HG03103 (cell line): Measurements from ENCODE around the gene MUC7.

Experiments
- ATAC-seq: cut with Tn5 transposase; IDR thresholded peaks from one replicate; pipeline ENCODE4 v1.9.1; 2021; ENCODE audit warnings: low read depth; ENCODE audit not compliant: unreplicated experiment

MUC7 gene

DNA sequence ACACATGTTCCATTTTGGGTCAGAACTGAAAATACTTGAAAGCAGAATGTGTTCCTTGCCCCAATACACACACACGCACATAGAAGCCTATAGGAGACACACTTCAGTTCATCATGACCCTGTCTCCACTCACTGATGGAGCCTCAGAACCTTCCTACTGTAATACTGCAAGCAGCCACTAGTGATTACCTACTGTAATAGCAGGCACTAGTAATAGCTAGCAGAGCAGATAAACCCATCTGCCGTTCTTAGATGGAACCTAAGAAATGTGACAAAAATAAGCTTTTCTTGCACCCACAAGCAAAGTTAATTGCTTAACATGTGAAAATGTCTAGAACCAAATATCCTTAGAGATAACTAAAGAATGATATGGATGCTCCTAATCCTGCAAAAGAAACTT is 60.0 kb downstream of the MUC7 start:
- ATAC-seq = peak; percentile 86
